Activated CD4-positive, alpha-beta memory T cell treated with anti-CD3 and anti-CD28 coated beads for 36 hours (primary cell): ENCODE data around the gene ARFGAP1. TPM values are rescaled to one million over a fixed set of nuclear protein-coding genes. Genes with fewer than 3 reads are reported as not detected.

ENCODE experiments used
- CTCF ChIA-PET: fragments of 350-600 bp; sonication (Branson Sonifier 250); formaldehyde crosslinking; loops from one replicate; lab custom pipeline; 2021; ENCODE audit warnings: antibody characterized with exemption, inconsistent platforms; lab: Charles Lee
- POLR2A ChIA-PET: fragments of 350-600 bp; sonication (Branson Sonifier 250); formaldehyde crosslinking; loops from one replicate; lab custom pipeline; 2021; ENCODE audit warnings: antibody characterized with exemption; lab: Charles Lee
- DNase-seq: peaks from one replicate; pipeline ENCODE4 v3.0.0-alpha.2; 2020
- H3K27ac Mint-ChIP-seq: one replicate; pipeline ENCODE4 v1.8.0; 2021; ENCODE audit warnings: mixed read lengths
- H3K27me3 Mint-ChIP-seq: one replicate; pipeline ENCODE4 v1.8.0; 2021; ENCODE audit warnings: mixed read lengths
- H3K36me3 Mint-ChIP-seq: one replicate; pipeline ENCODE4 v1.8.0; 2021; ENCODE audit warnings: mixed read lengths
- H3K4me1 Mint-ChIP-seq: one replicate; pipeline ENCODE4 v1.8.0; 2021; ENCODE audit warnings: low read depth, mixed read lengths
- H3K4me3 Mint-ChIP-seq: one replicate; pipeline ENCODE4 v1.8.0; 2021; ENCODE audit warnings: mild to moderate bottlenecking, mixed read lengths
- H3K9me3 Mint-ChIP-seq: one replicate; pipeline ENCODE4 v1.8.0; 2021; ENCODE audit warnings: mixed read lengths
- intact Hi-C: fragments of 100-400 bp; cut with micrococcal nuclease; formaldehyde crosslinking; loops from one replicate; pipeline ENCODE4 v1.15.1; 2023
- total RNA-seq, 2 experiments: library from RNA; stranded (reverse); gene quantifications; one replicate each; pipeline ENCODE4 v1.2.3, GENCODE V29; 2021

ARFGAP1 gene
- total RNA-seq, 2 experiments from 2014 or later, result 68.4 to 72.4 TPM

DNA sequence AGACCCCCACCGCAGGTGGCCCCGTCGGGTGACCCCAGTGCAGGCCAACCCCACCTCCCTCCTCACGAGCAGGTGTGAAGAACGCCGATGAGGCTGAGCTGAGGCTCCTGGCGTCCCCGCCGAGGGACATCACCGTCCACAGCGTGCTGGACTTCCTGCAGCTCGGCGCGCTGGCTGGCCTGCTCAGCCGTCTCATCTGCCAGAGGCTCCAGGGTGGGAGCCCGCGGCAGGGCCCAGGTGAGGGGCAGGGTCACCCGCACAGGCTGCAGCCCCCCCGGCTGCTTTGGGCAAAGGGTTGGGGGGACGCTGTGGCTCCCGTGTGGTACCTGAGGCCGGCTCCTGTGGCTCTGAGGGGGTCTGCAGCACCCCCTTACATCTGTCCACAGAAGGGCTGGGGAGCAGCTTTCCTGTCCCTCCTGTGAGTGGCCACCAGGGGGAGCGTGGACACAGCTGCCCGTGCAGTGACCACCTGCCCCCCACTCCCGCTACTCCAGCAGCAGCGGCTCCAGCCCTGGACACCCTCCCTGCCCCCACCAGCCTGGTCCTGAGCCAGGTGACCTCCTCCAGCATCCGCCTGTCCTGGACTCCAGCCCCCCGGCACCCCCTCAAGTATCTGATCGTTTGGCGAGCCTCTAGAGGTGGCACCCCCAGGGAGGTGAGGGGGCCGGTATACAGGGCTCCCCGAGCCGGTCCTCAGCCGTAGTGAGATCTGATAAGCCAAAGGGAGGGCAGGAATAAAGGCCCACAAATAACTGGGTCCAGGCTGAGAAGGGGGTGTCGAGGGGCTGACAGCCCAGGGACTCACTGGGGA lies 36.9 kb downstream of the ARFGAP1 start:
- H3K27me3 Mint-ChIP-seq, result peaks cover 10% of the 10 kb centered on the region
- H3K4me3 Mint-ChIP-seq, result no peak overlapping the region
- H3K27ac Mint-ChIP-seq, result no peak overlapping the region
- H3K4me1 Mint-ChIP-seq, result no peaks in the 10 kb centered on the region
- intact Hi-C loops, result no loop called here
- H3K36me3 Mint-ChIP-seq, result no peaks in the 10 kb centered on the region
- no peaks in the 10 kb centered on the region for H3K9me3 Mint-ChIP-seq
- POLR2A ChIA-PET, result no interaction called here
- CTCF ChIA-PET, result interaction anchor here (0.6 to 4.0 kb wide), 10 partner anchors 10 to 811 kb away, joined by 3 to 64 read pairs (median 5); no protein-coding TSS in a partner anchor
- DNase-seq, result peak; percentile 33

DNA sequence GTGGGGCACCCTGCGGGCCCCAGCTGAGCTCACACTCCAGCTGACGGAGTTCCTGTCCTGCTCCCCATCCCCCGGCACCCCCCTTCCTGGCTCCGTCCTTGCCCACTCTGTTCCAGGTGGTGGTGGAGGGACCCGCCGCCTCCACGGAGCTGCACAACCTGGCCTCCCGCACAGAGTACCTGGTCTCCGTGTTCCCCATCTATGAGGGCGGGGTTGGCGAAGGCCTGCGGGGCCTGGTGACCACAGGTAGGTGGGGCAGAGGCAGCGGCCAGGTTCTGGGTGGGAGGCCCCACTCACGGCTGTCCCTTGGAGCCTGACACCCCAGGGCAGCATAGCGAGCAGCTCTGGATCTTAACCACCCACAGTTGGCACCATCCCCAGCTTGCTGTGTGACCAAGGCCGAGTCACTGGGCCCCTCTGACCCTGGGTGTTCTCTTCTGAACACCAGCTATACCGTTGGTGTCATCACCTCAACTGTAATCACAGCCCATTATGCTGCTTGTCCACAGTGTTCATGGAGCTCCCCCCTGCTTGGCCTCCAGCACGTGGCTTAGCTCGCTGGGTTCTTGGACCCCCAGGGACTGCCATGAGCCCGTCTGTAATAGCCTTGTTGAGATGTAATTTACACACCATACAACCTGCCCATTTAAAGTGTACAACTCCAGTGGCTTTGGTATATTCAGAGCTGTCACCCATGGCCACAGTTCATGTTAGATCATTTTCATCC lies 37.8 kb downstream of the ARFGAP1 start:
- no peaks in the 10 kb centered on the region for H3K9me3 Mint-ChIP-seq
- DNase-seq, result no peak
- no peak overlapping the region for H3K27ac Mint-ChIP-seq
- peaks cover 6% of the 10 kb centered on the region for H3K27me3 Mint-ChIP-seq
- H3K4me1 Mint-ChIP-seq, result no peaks in the 10 kb centered on the region
- intact Hi-C loops, result no loop called here
- H3K4me3 Mint-ChIP-seq, result no peak overlapping the region
- ChIA-PET POLR2A (no interaction called here), CTCF (interaction anchor here (0.8 to 4.0 kb wide), 9 partner anchors 11 to 810 kb away, joined by 3 to 64 read pairs (median 6); no protein-coding TSS in a partner anchor)
- no peaks in the 10 kb centered on the region for H3K36me3 Mint-ChIP-seq

DNA sequence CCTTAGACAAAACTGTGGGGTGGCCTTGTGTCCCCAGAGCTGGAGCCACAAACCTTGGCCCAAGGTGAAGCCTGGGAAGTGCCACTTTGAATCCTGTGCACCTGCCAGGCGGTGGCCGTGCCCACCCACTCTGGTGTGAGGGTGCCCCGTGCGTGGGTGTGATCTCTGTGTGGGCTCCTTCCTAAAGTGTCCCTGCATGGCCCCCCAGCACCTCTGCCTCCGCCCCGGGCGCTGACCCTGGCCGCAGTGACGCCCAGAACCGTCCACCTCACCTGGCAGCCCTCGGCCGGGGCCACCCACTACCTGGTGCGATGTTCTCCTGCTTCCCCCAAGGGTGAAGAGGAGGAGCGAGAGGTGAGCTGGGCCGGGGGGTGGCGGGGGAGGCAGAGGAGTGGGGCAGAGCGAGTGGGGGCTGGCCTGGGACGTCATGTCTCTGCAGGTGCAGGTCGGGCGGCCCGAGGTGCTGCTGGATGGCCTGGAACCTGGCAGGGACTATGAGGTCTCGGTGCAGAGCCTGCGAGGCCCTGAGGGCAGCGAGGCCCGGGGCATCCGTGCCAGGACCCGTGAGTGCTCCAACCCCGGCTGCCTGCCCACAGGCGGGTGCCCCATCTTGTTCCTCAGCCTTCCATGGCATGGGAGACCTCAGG lies 38.7 kb downstream of the ARFGAP1 start:
- intact Hi-C loops, result no loop called here
- POLR2A ChIA-PET, result no interaction called here
- CTCF ChIA-PET, result interaction anchor here (1.2 to 4.0 kb wide), 4 partner anchors 15 to 88 kb away, joined by 3 to 64 read pairs (median 8); no protein-coding TSS in a partner anchor

DNA sequence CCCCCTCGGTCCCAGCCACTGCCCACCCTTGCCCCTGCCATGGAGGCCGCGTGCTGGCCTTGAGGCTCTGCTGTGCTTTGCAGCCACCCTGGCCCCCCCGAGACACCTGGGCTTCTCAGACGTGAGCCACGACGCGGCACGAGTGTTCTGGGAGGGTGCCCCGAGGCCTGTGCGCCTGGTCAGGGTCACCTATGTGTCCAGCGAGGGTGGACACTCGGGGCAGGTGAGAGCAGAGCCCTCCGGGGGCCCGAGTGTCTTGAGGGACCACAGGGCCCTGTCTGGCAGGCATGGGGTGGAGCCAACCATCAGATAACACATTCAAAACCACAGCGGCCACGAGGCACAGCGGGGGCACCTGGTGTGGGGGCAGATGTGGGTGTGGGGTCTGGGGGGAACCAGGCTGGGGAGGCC lies 39.2 kb downstream of the ARFGAP1 start:
- intact Hi-C loops, result no loop called here
- no peak for DNase-seq
- ChIA-PET POLR2A (no interaction called here), CTCF (no interaction called here)
- no peaks in the 10 kb centered on the region for H3K9me3 Mint-ChIP-seq
- no peaks in the 10 kb centered on the region for H3K4me1 Mint-ChIP-seq
- H3K27ac Mint-ChIP-seq, result no peak overlapping the region
- H3K4me3 Mint-ChIP-seq, result no peak overlapping the region
- peaks cover 10% of the 10 kb centered on the region for H3K27me3 Mint-ChIP-seq
- H3K36me3 Mint-ChIP-seq, result no peaks in the 10 kb centered on the region

More for the DNA sequence above, 38.7 kb downstream of the ARFGAP1 start:
- Mint-ChIP-seq H3K27me3 (peaks cover 10% of the 10 kb centered on the region), H3K27ac (no peak overlapping the region), H3K36me3 (no peaks in the 10 kb centered on the region), H3K4me1 (no peaks in the 10 kb centered on the region), H3K4me3 (no peak overlapping the region), H3K9me3 (no peaks in the 10 kb centered on the region)
- no peak for DNase-seq

DNA sequence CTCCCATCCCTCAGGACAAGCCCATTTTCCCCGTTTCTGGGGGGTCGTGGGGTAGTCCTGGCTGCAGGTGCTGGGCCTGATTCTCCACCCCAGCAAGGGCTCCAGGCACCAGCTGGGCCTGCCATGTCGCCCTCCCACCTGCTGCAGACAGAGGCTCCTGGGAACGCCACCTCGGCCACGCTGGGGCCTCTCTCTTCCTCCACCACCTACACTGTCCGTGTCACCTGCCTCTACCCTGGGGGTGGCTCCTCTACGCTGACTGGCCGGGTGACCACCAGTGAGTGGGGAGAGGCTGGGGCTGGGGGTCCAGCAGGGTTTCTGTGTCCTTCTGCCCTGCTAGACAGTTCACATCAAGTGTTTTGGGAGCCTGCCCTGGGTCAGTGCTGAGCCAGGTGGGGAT lies 39.7 kb downstream of the ARFGAP1 start:
- Mint-ChIP-seq H3K9me3 (no peaks in the 10 kb centered on the region), H3K36me3 (no peaks in the 10 kb centered on the region), H3K4me1 (no peaks in the 10 kb centered on the region), H3K4me3 (no peak overlapping the region), H3K27ac (no peak overlapping the region), H3K27me3 (peaks cover 10% of the 10 kb centered on the region)
- POLR2A ChIA-PET, result no interaction called here
- CTCF ChIA-PET, result interaction anchor here (1.1 kb wide), 1 partner anchor 20 kb away, joined by 3 read pairs; no protein-coding TSS in a partner anchor
- no peak for DNase-seq
- intact Hi-C loops, result no loop called here

DNA sequence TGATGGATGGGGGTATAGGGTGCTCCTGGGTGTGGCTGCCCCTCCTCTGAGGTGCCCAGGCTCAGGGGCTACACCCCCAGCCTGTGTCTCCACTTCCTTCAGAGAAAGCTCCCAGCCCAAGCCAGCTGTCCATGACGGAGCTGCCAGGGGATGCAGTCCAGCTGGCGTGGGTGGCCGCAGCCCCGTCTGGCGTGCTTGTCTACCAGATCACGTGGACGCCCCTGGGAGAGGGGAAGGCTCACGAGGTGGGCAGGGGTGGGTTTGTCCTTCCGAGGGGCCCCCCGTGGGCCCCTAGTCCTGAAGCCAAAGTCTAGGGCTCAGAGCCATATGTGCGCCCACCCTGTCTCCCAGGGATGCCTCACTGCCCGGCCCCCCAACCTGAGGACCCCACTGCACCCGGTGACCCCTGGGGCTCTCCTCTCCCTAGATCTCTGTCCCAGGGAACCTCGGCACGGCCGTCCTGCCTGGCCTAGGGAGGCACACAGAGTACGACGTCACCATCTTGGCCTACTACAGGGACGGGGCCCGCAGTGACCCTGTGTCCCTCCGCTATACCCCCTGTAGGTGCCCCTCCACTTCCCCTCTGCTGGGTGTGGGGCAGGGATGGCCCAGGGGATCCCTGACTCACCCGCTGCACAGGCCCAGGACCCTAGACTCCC lies 40.2 kb downstream of the ARFGAP1 start:
- POLR2A ChIA-PET, result no interaction called here

DNA sequence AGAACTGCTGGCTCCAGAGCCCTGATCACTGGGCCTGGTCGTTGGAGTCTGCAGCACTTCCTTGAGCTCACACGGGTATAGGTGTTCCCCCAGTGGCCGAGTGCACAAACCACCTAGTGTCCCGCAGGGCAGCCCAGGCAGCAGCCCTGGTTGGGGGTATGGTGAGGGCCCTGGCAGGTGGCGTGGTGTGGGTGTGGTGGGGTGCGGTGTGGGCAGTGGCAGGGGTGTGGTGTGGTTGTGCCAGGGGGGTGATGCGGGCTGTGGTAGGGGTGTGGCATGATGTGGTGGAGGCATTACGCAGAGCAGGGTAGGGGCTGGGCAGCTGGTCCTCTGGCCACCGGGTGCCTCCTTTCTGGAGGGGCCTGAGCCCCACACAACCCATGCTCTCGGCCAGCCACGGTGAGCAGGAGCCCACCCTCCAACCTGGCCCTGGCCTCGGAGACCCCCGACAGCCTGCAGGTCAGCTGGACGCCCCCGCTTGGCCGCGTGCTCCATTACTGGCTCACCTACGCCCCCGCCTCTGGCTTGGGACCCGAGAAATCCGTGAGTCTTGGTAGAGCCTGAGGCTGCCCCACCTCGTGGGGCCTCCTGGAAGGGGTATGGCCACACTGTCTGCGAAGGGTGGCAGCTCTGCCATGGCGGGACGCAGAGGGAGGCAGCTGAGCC lies 40.9 kb downstream of the ARFGAP1 start:
- no peak overlapping the region for H3K4me3 Mint-ChIP-seq
- DNase-seq, result no peak
- H3K36me3 Mint-ChIP-seq, result no peaks in the 10 kb centered on the region
- intact Hi-C loops, result no loop called here
- no peak overlapping the region for H3K27ac Mint-ChIP-seq
- ChIA-PET POLR2A (no interaction called here), CTCF (interaction anchor here (1.1 kb wide), 1 partner anchor 21 kb away, joined by 3 read pairs; no protein-coding TSS in a partner anchor)
- no peaks in the 10 kb centered on the region for H3K4me1 Mint-ChIP-seq
- peaks cover 10% of the 10 kb centered on the region for H3K27me3 Mint-ChIP-seq
- no peaks in the 10 kb centered on the region for H3K9me3 Mint-ChIP-seq

More for the DNA sequence above, 40.2 kb downstream of the ARFGAP1 start:
- no peak overlapping the region for H3K27ac Mint-ChIP-seq
- intact Hi-C loops, result no loop called here
- no peak for DNase-seq
- CTCF ChIA-PET, result interaction anchor here (1.1 kb wide), 1 partner anchor 21 kb away, joined by 3 read pairs; no protein-coding TSS in a partner anchor
- no peak overlapping the region for H3K4me3 Mint-ChIP-seq
- no peaks in the 10 kb centered on the region for H3K36me3 Mint-ChIP-seq
- peaks cover 10% of the 10 kb centered on the region for H3K27me3 Mint-ChIP-seq
- H3K9me3 Mint-ChIP-seq, result no peaks in the 10 kb centered on the region
- no peaks in the 10 kb centered on the region for H3K4me1 Mint-ChIP-seq

DNA sequence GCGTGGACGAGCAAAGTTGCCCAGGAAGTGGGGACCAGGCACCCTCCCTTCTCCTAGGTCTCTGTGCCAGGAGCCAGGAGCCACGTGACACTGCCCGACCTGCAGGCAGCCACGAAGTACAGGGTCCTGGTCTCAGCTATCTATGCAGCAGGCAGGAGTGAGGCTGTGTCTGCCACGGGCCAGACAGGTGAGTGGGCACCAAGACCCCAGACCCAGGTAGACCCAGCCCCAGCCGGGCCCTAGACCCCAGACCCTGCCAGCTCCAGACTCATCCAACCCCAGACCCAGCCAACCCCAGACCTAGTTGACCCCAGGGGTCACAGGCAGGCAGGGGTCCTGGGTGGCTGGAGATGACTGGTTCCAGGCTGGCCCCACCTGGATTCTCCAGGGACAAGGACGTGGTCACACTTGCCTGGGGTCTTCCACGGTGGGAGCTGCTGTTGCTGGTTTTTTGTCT lies 41.4 kb downstream of the ARFGAP1 start:
- no peak for DNase-seq
- POLR2A ChIA-PET, result no interaction called here
- H3K4me1 Mint-ChIP-seq, result no peaks in the 10 kb centered on the region
- H3K27me3 Mint-ChIP-seq, result peaks cover 10% of the 10 kb centered on the region
- intact Hi-C loops, result no loop called here
- CTCF ChIA-PET, result no interaction called here
- H3K4me3 Mint-ChIP-seq, result no peak overlapping the region
- H3K36me3 Mint-ChIP-seq, result no peaks in the 10 kb centered on the region
- no peak overlapping the region for H3K27ac Mint-ChIP-seq
- H3K9me3 Mint-ChIP-seq, result no peaks in the 10 kb centered on the region

DNA sequence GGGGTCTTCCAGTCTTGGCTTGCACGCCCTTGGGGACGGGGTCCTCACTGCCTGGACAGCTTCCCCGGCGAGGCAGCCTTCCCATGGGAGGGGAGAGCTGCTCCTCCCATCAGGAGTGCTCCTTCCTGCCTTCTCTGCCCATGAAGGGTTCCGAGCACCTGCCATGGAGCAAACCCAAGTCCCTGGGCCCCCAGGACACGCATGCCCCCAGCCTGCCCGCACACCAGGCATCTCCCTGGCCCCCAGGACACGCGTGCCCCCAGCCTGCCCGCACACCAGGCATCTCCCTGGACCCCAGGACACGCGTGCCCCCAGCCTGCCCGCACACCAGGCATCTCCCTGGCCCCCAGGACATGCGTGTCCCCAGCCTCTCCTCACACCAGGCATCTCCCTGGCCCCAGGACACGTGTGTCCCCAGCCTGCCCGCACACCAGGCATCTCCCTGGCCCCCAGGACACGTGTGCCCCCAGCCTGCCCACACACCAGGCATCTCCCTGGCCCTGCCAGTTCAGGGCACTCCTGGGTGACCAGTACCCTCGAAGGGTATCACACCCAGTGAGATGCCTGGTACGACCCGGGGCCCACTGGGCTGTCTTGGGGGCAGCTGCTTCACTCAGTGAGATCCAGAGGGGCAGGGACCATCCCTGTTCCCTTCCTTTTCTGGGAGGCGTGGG lies 42.1 kb downstream of the ARFGAP1 start:
- intact Hi-C loops, result no loop called here
- H3K4me1 Mint-ChIP-seq, result no peaks in the 10 kb centered on the region
- no peak overlapping the region for H3K4me3 Mint-ChIP-seq
- CTCF ChIA-PET, result no interaction called here
- POLR2A ChIA-PET, result no interaction called here
- H3K27me3 Mint-ChIP-seq, result peaks cover 8% of the 10 kb centered on the region
- no peak overlapping the region for H3K27ac Mint-ChIP-seq
- H3K9me3 Mint-ChIP-seq, result no peaks in the 10 kb centered on the region
- no peak for DNase-seq
- H3K36me3 Mint-ChIP-seq, result no peaks in the 10 kb centered on the region

DNA sequence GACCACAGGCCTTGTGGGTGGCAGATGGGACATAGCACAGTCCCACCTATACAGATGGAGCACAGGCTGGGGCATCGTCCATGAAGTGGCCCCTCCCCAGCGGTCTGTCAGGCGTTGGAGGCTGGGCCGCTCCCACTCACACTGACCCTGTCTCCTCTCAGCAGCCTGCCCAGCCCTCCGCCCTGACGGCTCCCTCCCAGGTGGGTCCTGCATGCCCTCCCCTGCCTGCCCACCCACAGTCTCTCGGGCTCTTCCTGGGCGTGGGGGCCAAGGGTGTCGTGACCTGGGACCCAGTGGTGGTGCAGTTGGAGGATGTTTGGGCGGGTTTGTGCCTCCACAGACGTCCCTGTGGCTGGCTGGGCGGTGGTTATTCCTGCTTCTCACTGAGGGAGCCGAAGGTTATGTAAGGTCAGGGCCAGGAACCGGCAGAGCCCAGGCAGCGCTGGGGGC lies 42.7 kb downstream of the ARFGAP1 start:
- no peak for DNase-seq
- no peaks in the 10 kb centered on the region for H3K36me3 Mint-ChIP-seq
- H3K4me3 Mint-ChIP-seq, result no peak overlapping the region
- no peak overlapping the region for H3K27ac Mint-ChIP-seq
- H3K9me3 Mint-ChIP-seq, result no peaks in the 10 kb centered on the region
- intact Hi-C loops, result no loop called here
- CTCF ChIA-PET, result no interaction called here
- no peaks in the 10 kb centered on the region for H3K4me1 Mint-ChIP-seq
- H3K27me3 Mint-ChIP-seq, result peaks cover 7% of the 10 kb centered on the region
- POLR2A ChIA-PET, result no interaction called here
